ENCODE measurements around the gene AK9. TPM values are rescaled to one million over a fixed set of nuclear protein-coding genes. Genes with fewer than 3 reads are reported as not detected.

The AK9 gene
- total RNA-seq, 1 experiment from 2014 or later, result 3.5 TPM

DNA sequence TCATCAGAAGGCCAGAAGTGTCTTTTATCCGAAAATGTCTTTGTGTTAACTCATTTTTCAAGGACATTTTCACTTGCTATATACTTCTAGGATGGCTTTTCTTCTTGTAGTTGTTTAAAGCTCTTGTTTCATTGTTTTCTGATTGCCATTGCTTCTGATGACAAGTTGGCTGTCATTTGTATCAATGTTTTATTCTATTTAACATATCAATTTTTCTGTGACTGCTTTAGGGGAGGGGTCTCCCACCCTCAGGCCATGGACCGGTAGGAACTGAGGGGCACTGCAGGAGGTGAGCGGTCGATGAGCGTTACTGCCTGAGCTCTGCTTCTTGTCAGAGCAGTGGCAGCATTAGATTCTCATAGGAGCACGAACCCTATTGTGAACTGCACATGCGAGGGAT, 65.8 kb downstream of the AK9 start:
- ATAC-seq, result no peak
- RAD21 ChIA-PET (ENCODE audit: low non-redundant PET in 1 of 2, low total read pairs in 2 of 2, uncharacterized antibody in 2 of 2, unreplicated experiment in 2 of 2), result no interaction called here
- Histone ChIP-seq H2AFZ (ENCODE audit: low read depth, low read length, poor library complexity, severe bottlenecking) (no peak overlapping the region), H3K9ac (ENCODE audit: low read length) (no peak overlapping the region), H3K9me3 (ENCODE audit: control insufficient read depth in 1 of 2, insufficient read depth in 1 of 2, low read depth in 1 of 2, low read length in 2 of 2) (no peaks in the 10 kb centered on the region), H3K36me3 (ENCODE audit: control insufficient read depth in 1 of 2, insufficient read depth in 2 of 2, low read length in 2 of 2) (no peaks in the 10 kb centered on the region), H3K27me3 (ENCODE audit: insufficient read depth, low read length) (no peaks in the 10 kb centered on the region), H3K4me1 (ENCODE audit: control insufficient read depth in 1 of 2, insufficient read depth in 2 of 2, low read length in 2 of 2) (no peaks in the 10 kb centered on the region), H4K20me1 (ENCODE audit: insufficient read depth) (no peaks in the 10 kb centered on the region), H3K79me2 (ENCODE audit: insufficient read depth, low read length) (no peaks in the 10 kb centered on the region), H3K4me3 (replicated peaks in 1 of 2; ENCODE audit: low read depth in 1 of 2, low read length in 2 of 2) (no peak overlapping the region), H3K4me2 (ENCODE audit: low read length) (no peak overlapping the region), H3K9me2 (ENCODE audit: insufficient read depth) (no peaks in the 10 kb centered on the region), H3K27ac (ENCODE audit: low read depth, low read length) (no peak overlapping the region)
- BruUV-seq (replicated peaks), result no TSS peak
- TF ChIP-seq JUND (IDR thresholded peaks at IDR 0.05) (no peak), POLR2AphosphoS5 (IDR thresholded peaks at IDR 0.05; ENCODE audit: low read depth, low read length) (no peak), SRF (IDR thresholded peaks at IDR 0.05; ENCODE audit: low read depth) (no peak), EZH2 (IDR thresholded peaks at IDR 0.05) (no peak), ELF1 (IDR thresholded peaks at IDR 0.05; ENCODE audit: borderline replicate concordance, low read depth) (no peak), POLR2A (IDR thresholded peaks at IDR 0.05; ENCODE audit: borderline replicate concordance, extremely low read depth, insufficient read depth, insufficient read length) (no peak), CEBPB (IDR thresholded peaks at IDR 0.05; ENCODE audit: low read depth) (no peak), YY1 (IDR thresholded peaks at IDR 0.05; ENCODE audit: extremely low read depth, insufficient replicate concordance, low read depth, low read length) (no peak), EGR1 (IDR thresholded peaks at IDR 0.05; ENCODE audit: low read depth) (no peak), CBX3 (IDR thresholded peaks at IDR 0.05; ENCODE audit: low read depth) (no peak), SIN3A (IDR thresholded peaks at IDR 0.05; ENCODE audit: low read depth) (no peak), SP1 (IDR thresholded peaks at IDR 0.05; ENCODE audit: low read depth) (no peak), ZFX (IDR thresholded peaks at IDR 0.05) (no peak), TCF7L2 (IDR thresholded peaks at IDR 0.05; ENCODE audit: borderline replicate concordance, extremely low read depth, insufficient read depth, insufficient read length) (no peak), ZNF274 (IDR thresholded peaks at IDR 0.05; ENCODE audit: low read depth, low read length) (no peak)
- TF ChIP-seq, protein P1, sequence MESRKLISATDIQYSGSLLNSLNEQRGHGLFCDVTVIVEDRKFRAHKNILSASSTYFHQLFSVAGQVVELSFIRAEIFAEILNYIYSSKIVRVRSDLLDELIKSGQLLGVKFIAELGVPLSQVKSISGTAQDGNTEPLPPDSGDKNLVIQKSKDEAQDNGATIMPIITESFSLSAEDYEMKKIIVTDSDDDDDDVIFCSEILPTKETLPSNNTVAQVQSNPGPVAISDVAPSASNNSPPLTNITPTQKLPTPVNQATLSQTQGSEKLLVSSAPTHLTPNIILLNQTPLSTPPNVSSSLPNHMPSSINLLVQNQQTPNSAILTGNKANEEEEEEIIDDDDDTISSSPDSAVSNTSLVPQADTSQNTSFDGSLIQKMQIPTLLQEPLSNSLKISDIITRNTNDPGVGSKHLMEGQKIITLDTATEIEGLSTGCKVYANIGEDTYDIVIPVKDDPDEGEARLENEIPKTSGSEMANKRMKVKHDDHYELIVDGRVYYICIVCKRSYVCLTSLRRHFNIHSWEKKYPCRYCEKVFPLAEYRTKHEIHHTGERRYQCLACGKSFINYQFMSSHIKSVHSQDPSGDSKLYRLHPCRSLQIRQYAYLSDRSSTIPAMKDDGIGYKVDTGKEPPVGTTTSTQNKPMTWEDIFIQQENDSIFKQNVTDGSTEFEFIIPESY (IDR thresholded peaks at IDR 0.05; ENCODE audit: extremely low read depth, insufficient replicate concordance, low read length), result no peak
- TF ChIP-seq, protein P2, sequence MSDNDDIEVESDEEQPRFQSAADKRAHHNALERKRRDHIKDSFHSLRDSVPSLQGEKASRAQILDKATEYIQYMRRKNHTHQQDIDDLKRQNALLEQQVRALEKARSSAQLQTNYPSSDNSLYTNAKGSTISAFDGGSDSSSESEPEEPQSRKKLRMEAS (IDR thresholded peaks at IDR 0.05), result no peak
- TF ChIP-seq, protein P3, sequence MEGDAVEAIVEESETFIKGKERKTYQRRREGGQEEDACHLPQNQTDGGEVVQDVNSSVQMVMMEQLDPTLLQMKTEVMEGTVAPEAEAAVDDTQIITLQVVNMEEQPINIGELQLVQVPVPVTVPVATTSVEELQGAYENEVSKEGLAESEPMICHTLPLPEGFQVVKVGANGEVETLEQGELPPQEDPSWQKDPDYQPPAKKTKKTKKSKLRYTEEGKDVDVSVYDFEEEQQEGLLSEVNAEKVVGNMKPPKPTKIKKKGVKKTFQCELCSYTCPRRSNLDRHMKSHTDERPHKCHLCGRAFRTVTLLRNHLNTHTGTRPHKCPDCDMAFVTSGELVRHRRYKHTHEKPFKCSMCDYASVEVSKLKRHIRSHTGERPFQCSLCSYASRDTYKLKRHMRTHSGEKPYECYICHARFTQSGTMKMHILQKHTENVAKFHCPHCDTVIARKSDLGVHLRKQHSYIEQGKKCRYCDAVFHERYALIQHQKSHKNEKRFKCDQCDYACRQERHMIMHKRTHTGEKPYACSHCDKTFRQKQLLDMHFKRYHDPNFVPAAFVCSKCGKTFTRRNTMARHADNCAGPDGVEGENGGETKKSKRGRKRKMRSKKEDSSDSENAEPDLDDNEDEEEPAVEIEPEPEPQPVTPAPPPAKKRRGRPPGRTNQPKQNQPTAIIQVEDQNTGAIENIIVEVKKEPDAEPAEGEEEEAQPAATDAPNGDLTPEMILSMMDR (IDR thresholded peaks at IDR 0.05 in 2 of 3, conservative IDR thresholded peaks at IDR 0.05 in 1 of 3; ENCODE audit: borderline replicate concordance in 1 of 3, insufficient read depth in 1 of 3, low read depth in 2 of 3, low read length in 2 of 3), result no peak
- TF ChIP-seq, protein P4, sequence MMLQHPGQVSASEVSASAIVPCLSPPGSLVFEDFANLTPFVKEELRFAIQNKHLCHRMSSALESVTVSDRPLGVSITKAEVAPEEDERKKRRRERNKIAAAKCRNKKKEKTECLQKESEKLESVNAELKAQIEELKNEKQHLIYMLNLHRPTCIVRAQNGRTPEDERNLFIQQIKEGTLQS (IDR thresholded peaks at IDR 0.05), result no peak
- intact Hi-C loops (cut with micrococcal nuclease), result no loop called here
- CTCF ChIA-PET, result no interaction called here
- POLR2A ChIA-PET, result no interaction called here
- DNase-seq (ENCODE audit: low read depth, low spot score), result no peak
